ENCODE measurements around the gene MTR.

The MTR gene

DNA sequence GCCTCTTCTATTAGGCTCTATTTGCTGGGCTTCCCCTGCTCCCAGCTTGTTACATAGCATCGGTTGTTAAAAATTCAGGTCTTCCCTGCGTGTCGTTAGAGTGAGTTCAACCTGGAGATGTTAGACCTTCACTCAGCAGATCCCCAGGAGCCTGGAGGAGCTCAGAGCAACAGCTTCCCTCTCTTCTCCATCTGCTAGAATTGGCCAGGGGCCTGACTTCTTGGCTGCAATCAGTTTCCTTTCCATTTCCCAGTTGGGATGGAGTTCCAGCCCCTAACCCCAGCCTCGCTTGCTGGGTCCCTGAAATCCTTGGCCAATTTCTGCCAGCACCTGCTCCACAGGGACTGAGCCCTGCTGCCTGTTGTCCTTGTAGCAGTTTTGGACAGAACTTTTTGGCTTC is 153.3 kb downstream of the MTR start:
- H3K36me3 ChIP-seq (ENCODE audit: insufficient read depth, low read length): no peaks in the 10 kb centered on the region
- H3K9ac ChIP-seq (ENCODE audit: low read length): no peak overlapping the region
- H3K4me1 ChIP-seq (ENCODE audit: insufficient read depth, low read length): peaks cover 17% of the 10 kb centered on the region
- H3K27me3 ChIP-seq (ENCODE audit: control insufficient read depth in 1 of 2, insufficient read depth in 2 of 2, low read length in 2 of 2): no peaks in the 10 kb centered on the region
- no peak overlapping the region for H3K27ac ChIP-seq (ENCODE audit: low read depth, low read length)
- no peak overlapping the region for H3K4me3 ChIP-seq (ENCODE audit: low read depth in 1 of 2, low read length in 2 of 2)
- H3K9me3 ChIP-seq (ENCODE audit: low read length): no peaks in the 10 kb centered on the region

DNA sequence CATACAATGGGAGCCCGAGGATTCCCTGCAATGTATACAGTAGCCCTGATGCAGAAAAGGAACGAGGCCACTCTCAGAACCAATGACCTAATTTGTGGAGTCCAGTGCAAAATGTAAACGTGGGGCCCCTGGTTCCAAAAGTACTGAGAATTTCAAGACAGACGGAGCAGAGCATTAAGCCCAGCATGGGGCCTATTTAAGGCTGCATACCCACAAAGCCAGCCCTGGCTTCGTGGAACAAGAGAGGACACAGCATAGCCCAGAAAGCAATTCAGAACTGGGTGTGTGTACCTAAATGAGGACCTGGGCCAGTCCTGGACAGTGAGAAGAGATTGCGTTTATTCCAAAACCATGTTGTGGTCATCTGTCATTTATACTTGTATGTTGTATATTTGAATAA is 153.9 kb downstream of the MTR start:
- Histone ChIP-seq H3K36me3 (ENCODE audit: insufficient read depth, low read length) (no peaks in the 10 kb centered on the region), H3K9me3 (ENCODE audit: low read length) (no peaks in the 10 kb centered on the region), H3K4me3 (ENCODE audit: low read depth in 1 of 2, low read length in 2 of 2) (no peak overlapping the region), H3K27ac (ENCODE audit: low read depth, low read length) (no peak overlapping the region), H3K4me1 (ENCODE audit: insufficient read depth, low read length) (peaks cover 18% of the 10 kb centered on the region), H3K27me3 (ENCODE audit: control insufficient read depth in 1 of 2, insufficient read depth in 2 of 2, low read length in 2 of 2) (no peaks in the 10 kb centered on the region), H3K9ac (ENCODE audit: low read length) (no peak overlapping the region)

DNA sequence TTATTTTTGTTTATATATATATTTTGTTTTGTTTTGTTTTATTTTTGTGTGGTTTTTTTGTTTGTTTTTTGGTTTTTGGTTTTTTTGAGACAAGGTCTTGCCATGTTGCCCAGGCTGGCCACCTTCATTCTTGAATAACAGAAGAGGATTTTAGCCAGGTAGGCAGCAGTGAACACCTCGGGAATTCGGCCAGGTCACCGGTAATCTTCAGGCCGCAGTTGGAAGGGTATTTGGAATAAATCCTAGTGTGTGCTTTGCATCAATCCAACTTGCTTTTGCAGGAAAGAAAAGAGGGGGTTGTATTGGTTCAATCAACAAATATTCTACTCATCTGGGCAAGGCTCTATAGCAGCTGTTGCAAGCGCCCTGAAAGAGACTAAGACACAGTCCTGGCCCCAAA is 155.3 kb downstream of the MTR start:
- H3K4me1 ChIP-seq (ENCODE audit: insufficient read depth, low read length): peaks cover 18% of the 10 kb centered on the region
- no peaks in the 10 kb centered on the region for H3K36me3 ChIP-seq (ENCODE audit: insufficient read depth, low read length)
- H3K27me3 ChIP-seq (ENCODE audit: control insufficient read depth in 1 of 2, insufficient read depth in 2 of 2, low read length in 2 of 2): no peaks in the 10 kb centered on the region
- no peak overlapping the region for H3K27ac ChIP-seq (ENCODE audit: low read depth, low read length)
- H3K9me3 ChIP-seq (ENCODE audit: low read length): no peaks in the 10 kb centered on the region
- no peak overlapping the region for H3K9ac ChIP-seq (ENCODE audit: low read length)
- H3K4me3 ChIP-seq (ENCODE audit: low read depth in 1 of 2, low read length in 2 of 2): no peak overlapping the region

DNA sequence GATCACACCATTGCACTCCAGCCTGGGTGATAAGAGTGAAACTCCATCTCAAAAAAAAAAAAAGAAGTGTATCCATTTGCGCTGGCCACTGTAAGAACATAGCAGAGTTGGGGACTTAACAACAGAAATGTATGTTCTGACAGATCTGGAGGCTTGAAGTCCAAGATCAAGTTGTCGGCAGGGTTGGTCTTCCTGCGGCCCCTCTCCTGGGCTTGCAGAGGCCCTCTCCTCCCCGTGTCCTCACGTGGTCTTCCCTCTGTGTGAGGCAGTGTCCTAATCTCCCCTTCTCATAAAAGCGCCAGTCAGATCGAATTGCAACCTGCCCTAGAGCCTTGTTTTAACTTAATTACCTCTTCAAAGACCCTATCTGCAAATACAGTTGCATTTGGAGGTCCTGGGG is 156.6 kb downstream of the MTR start:
- H3K27me3 ChIP-seq (ENCODE audit: control insufficient read depth in 1 of 2, insufficient read depth in 2 of 2, low read length in 2 of 2): no peaks in the 10 kb centered on the region
- H3K27ac ChIP-seq (ENCODE audit: low read depth, low read length): no peak overlapping the region
- H3K36me3 ChIP-seq (ENCODE audit: insufficient read depth, low read length): no peaks in the 10 kb centered on the region
- H3K9ac ChIP-seq (ENCODE audit: low read length): no peak overlapping the region
- H3K4me1 ChIP-seq (ENCODE audit: insufficient read depth, low read length): peaks cover 18% of the 10 kb centered on the region
- H3K9me3 ChIP-seq (ENCODE audit: low read length): no peaks in the 10 kb centered on the region
- H3K4me3 ChIP-seq (ENCODE audit: low read depth in 1 of 2, low read length in 2 of 2): no peak overlapping the region

DNA sequence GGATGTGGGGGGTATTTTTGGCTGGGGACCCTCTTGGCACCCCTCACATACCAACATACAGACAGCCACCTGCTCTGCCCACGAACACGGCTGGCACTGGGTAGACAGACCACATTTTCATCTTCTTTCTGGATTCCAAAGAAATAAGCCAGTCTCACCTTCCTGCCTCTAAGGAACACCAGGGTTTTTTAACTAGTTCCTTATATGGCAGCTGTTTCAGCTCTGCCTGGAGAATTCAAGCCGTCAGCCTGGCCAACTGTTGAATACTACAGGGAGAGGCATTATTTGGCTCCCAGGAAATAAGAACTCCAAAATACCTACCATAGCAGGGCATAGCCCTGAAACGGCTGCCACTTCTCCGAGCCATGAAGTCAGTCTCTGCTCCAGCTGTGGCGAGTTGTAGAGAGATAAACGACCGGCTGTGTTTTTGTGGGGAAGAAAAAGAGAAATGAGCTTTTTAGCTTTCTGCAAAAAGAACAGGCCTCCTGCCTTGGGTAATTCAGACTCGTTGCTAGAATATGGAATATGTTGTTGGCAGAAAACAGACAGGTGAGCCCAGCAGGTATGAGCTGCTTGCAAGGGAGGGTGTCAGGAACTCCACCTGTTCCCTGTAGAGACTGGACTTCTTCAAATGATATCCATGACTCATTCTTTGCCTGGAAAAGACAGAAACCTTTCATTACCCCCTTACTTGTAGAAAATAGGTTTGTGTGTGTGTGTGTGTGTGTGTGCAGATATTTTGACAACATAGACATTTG is 157.3 kb downstream of the MTR start:
- H3K4me1 ChIP-seq (ENCODE audit: insufficient read depth, low read length): peaks cover 18% of the 10 kb centered on the region
- no peak overlapping the region for H3K27ac ChIP-seq (ENCODE audit: low read depth, low read length)
- H3K4me3 ChIP-seq (ENCODE audit: low read depth in 1 of 2, low read length in 2 of 2): no peak overlapping the region
- no peaks in the 10 kb centered on the region for H3K27me3 ChIP-seq (ENCODE audit: control insufficient read depth in 1 of 2, insufficient read depth in 2 of 2, low read length in 2 of 2)
- no peaks in the 10 kb centered on the region for H3K36me3 ChIP-seq (ENCODE audit: insufficient read depth, low read length)
- H3K9me3 ChIP-seq (ENCODE audit: low read length): no peaks in the 10 kb centered on the region
- H3K9ac ChIP-seq (ENCODE audit: low read length): no peak overlapping the region

DNA sequence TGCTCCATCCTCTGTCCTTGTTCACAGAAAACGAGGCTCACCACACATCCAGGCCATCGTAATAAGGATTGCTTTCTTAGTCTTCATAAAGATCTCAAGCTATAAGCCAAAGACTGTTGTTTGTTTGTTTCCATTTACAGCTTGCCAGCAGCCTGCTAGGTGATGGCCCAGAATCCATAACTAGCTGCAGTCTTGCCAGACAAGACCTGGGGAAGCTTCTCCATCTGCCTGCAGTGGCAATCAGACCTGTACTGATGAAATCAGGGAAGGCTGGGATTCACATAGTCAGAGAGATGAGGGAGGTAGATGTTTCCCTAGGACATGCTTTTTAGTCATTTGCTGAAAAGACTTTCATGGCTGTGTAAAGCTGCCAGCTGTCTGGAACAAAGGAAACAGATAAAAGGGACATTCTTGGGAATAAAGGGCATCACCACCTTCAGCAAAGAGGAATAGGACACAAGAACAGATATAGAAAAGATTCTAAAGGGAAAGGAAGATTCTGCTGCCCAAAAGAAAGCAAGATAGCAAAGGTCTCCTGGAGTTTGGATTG is 158.1 kb downstream of the MTR start:
- no peak overlapping the region for H3K27ac ChIP-seq (ENCODE audit: low read depth, low read length)
- H3K9ac ChIP-seq (ENCODE audit: low read length): no peak overlapping the region
- no peak overlapping the region for H3K4me3 ChIP-seq (ENCODE audit: low read depth in 1 of 2, low read length in 2 of 2)
- no peaks in the 10 kb centered on the region for H3K36me3 ChIP-seq (ENCODE audit: insufficient read depth, low read length)
- no peaks in the 10 kb centered on the region for H3K27me3 ChIP-seq (ENCODE audit: control insufficient read depth in 1 of 2, insufficient read depth in 2 of 2, low read length in 2 of 2)
- H3K9me3 ChIP-seq (ENCODE audit: low read length): no peaks in the 10 kb centered on the region
- H3K4me1 ChIP-seq (ENCODE audit: insufficient read depth, low read length): peaks cover 18% of the 10 kb centered on the region
